Measurements from ENCODE around the gene GTSF1L.

DNA sequence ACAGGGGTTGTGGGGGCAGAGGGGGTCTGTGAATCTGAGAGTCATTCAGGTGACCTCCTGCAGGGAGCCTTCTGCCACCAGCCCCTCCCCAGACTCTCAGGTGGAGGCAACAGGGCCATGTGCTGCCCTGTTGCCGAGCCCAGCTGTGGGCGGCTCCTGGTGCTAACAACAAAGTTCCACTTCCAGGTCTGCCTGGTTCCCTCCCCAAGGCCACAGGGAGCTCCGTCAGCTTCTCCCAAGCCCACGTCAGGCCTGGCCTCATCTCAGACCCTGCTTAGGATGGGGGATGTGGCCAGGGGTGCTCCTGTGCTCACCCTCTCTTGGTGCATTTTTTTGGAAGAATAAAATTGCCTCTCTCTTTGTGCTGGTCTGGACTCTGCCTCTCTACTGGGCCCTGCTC lies 10.7 kb downstream of the GTSF1L start:
- TF ChIP-seq ZNF274 (IDR thresholded peaks at IDR 0.05; ENCODE audit: low read depth, low read length), result no peak
- TF ChIP-seq SUZ12 (IDR thresholded peaks at IDR 0.05; ENCODE audit: extremely low read depth, insufficient read depth, insufficient read length), result no peak
- no peak for TF ChIP-seq YY1 (IDR thresholded peaks at IDR 0.05; ENCODE audit: insufficient read depth, insufficient read length)
